ENCODE results near the gene CYSLTR2.
"Not testable (repeated sequence)": the region's sequence is repeated elsewhere in the genome, so short reads cannot be mapped to it uniquely, and the experiment has no call there.

Gene CYSLTR2

GRCh38 chr13:48646791-48647190 lies 6.9 kb upstream of the CYSLTR2 start:
- DNase-seq: no peak

- DNase-seq: no peak
These were observed 6.1 kb upstream of the CYSLTR2 start for GRCh38 chr13:48647625-48648024.

- DNase-seq: no peak
These were observed 5.3 kb upstream of the CYSLTR2 start for GRCh38 chr13:48648446-48648845.

GRCh38 chr13:48652851-48653471 lies 768 bp upstream of the CYSLTR2 start:
- no peak for DNase-seq

- no peak for DNase-seq
These were observed 782 bp downstream of the CYSLTR2 start for GRCh38 chr13:48654511-48654910.

- DNase-seq: no peak
These were observed 1.6 kb downstream of the CYSLTR2 start for GRCh38 chr13:48655291-48655690.

GRCh38 chr13:48656608-48657007 lies 2.9 kb downstream of the CYSLTR2 start:
- no peak for DNase-seq

GRCh38 chr13:48660361-48661076 lies 6.8 kb downstream of the CYSLTR2 start:
- no peak for DNase-seq

- DNase-seq: no peak
These were observed 7.4 kb downstream of the CYSLTR2 start for GRCh38 chr13:48661107-48661506.

- DNase-seq: no peak
These were observed 8.5 kb downstream of the CYSLTR2 start for GRCh38 chr13:48662226-48662625.

GRCh38 chr13:48667136-48667535 lies 13.4 kb downstream of the CYSLTR2 start:
- DNase-seq: no peak

GRCh38 chr13:48671421-48671820 lies 17.7 kb downstream of the CYSLTR2 start:
- not testable (repeated sequence) for DNase-seq

- DNase-seq: no peak
These were observed 21.5 kb downstream of the CYSLTR2 start for GRCh38 chr13:48675247-48675646.

GRCh38 chr13:48678316-48678715 lies 24.6 kb downstream of the CYSLTR2 start:
- no peak for DNase-seq

GRCh38 chr13:48679941-48680680 lies 26.4 kb downstream of the CYSLTR2 start:
- no peak for DNase-seq

- DNase-seq: no peak
These were observed 27.1 kb downstream of the CYSLTR2 start for GRCh38 chr13:48680756-48681392.

- no peak for DNase-seq
These were observed 28.2 kb downstream of the CYSLTR2 start for GRCh38 chr13:48681905-48682304.

GRCh38 chr13:48682436-48682835 lies 28.7 kb downstream of the CYSLTR2 start:
- DNase-seq: no peak

GRCh38 chr13:48686636-48687210 lies 33.0 kb downstream of the CYSLTR2 start:
- DNase-seq: no peak

GRCh38 chr13:48687249-48687648 lies 33.5 kb downstream of the CYSLTR2 start:
- DNase-seq: no peak

- no peak for DNase-seq
These were observed 40.3 kb downstream of the CYSLTR2 start for GRCh38 chr13:48693998-48694397.

GRCh38 chr13:48695776-48696175 lies 42.0 kb downstream of the CYSLTR2 start:
- DNase-seq: no peak

- not testable (repeated sequence) for DNase-seq
These were observed 42.9 kb downstream of the CYSLTR2 start for GRCh38 chr13:48696676-48697075.

Measured in NCI-H510A (cell line).